GM21515 (cell line): Measurements from ENCODE around the gene HK2.
"Not testable (repeated sequence)": the region's sequence is repeated elsewhere in the genome, so short reads cannot be mapped to it uniquely, and the experiment has no call there.

Source experiments
- ATAC-seq: cut with Tn5 transposase; IDR thresholded peaks from one replicate; pipeline ENCODE4 v1.9.1; 2021; ENCODE audit not compliant: unreplicated experiment

The HK2 gene

DNA sequence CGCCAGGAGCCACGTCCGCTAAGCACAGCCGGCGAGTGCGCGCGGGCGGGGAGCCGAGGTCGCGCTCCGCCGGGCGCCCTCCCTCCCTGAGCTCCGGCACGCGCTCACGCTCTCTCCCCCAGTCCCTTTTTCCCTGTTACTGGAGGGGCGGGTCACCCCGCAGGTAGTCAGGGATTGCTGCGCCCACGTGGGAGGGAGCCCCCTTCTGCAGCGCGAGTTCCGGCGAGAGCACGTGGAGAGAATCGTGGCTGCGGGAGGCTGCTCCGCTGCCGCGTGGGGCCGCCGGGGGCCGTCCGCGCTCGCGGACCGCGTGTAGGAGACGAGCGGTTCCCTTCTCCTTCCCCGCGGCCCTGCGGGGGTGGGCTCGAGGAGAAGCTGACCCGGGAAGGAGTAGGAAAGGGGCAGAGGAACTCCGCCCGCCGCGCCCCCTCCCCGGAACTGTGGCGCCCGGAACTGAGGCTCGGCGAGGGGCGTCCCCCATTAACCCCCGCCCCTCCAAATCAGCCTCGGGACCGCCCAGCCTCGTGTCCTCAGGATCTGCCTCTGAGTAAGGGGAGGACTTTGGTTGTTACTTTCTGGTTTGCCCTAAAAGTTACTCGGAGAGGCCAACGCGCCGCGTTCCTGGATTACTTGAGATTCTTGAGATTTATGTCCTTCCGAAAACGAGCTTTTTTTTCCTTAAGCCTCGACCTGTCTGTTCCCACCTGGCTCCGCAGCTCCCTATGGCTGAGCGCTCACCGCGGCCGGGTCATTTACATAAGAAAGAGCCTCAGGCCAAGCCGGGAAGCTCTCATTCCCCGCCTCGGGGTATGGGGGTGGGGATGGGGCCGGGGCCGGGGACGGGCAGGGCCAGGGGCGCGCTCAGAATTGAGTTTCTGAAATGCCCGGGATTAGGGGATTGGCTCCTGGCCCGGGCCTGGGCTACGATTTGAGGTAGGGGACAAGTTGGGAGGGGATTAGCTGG is 1.1 kb downstream of the HK2 start:
- ATAC-seq: peak; percentile 49

DNA sequence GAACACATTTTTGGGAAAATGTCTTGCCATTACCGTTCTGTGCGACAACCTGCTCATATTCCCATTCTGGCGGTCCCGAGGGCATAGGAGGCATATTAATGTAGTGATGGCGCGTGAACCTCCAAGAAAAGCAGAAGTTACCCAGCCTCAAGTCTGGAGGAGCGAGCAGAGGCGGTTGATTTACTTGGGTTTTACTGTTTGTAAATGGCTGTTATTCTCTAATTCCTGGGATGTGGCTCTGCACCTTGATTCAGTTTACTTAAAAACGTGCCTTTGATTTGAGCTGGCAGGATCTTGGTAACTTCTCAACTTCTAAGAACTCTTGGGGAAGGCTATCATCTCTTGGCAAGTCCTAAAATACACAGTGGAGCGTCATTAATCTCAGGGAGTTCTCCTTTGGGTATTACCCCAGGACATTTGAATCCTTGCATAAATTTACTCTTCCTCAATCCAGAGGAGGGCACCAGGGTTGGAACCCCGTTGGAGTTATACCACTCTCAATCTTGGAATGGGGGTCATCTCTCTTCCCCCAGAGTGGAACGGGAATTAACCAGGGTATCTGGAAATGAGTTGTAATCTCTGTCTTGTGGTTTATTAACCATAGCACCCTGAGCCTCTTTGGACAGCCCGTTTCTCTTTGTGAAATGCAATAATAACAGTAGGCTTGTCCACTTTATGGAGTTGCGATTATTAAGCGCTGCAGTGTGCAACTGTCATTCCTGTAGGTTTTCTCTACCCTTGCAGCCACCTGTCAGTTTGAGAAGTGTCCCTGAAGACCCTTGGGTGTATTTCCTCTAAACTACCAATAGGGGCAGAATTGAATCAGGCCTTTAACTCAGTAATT is 2.1 kb downstream of the HK2 start:
- ATAC-seq: peak; percentile 26

DNA sequence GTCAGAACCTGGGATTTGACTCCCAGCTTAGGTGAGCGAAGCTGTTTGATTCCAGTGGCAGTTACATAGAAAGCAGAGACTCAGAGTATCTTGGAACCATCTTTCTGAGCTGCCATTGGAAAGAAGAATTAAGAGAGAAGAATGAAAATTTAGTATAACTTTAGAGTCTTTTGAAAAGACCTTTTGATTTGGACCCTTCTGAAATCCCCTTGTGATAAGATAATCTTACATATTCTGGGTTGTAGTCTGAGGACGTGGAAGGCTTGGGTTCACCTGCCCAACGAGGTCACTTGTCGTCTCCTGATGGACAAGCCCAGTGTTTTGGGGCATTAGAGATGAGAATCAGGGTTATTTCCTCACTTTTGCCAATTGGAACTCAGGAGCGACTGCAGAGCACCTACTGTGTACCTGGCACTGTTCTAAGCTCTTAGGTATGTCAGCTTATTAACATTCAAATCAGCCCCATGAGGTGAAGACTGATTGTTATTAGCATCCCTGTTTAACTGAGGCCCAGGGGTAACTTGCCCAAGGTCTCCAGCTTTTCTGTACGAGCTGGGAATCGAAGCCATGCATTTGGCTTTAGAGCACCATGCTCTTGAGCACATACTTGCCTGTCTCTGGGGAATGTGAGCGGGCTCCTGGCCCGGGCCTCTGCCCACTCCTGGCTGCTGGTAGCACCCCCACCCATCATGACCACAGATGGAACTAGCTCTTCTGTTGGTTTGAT is 2.9 kb downstream of the HK2 start:
- ATAC-seq: no peak

DNA sequence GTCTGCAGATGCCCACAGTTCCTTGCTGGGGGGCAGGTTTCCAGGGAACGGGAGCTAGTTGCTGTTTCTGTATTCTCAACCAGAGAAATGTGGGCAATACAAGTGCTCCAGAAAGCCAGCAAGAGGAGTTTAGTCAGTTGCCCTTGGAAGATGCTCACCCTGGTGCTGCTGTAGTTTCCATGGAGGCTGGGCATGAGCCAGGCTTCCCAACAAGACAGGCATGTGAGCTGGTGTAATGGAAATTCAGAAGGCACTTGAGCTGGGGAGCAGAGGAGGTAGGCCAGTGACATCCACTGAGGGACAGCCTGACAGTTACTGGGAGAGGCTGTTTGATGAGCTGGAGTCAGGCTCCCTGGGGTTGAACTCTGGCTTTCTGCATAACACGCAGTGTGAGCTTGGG is 7.7 kb downstream of the HK2 start:
- ATAC-seq: no peak

DNA sequence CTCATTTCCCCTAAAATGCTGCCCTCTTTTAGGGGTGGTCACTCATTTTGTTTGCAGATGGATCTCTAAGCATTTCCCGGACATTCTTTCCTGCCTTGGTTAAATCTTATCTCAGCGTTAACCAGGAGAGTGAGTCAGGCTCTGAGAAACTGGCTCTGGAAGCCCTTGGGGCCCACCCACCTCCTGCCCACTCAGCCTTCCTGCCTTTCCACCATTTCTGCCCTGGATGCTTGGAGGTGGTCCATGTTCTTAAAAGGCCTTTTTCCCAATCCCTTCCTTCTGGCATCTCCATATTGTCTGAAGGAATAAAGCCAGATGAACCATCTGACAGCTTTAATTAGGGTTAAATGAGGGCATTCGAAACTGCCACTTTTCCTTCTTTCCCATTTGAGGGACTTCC is 9.5 kb downstream of the HK2 start:
- no peak for ATAC-seq

DNA sequence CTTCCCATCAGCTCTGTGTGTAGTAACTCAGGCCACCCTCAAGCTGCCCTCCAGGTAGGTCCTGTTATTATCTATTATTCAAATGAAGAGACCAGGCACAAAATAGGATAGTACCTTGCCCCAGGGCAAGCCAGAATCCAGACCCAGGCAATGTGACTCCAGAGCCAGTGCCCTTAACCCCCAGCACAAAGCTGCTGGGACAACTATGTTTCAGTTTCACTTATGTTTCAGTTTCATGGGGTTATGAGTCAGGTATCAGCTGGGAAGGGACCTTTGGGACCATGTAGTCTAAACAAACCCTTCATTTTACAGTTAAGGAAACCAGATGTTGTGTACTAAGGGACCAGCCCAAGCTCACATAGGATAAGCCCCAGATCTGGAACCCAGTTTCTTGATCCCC is 10.0 kb downstream of the HK2 start:
- ATAC-seq: peak; percentile 76

DNA sequence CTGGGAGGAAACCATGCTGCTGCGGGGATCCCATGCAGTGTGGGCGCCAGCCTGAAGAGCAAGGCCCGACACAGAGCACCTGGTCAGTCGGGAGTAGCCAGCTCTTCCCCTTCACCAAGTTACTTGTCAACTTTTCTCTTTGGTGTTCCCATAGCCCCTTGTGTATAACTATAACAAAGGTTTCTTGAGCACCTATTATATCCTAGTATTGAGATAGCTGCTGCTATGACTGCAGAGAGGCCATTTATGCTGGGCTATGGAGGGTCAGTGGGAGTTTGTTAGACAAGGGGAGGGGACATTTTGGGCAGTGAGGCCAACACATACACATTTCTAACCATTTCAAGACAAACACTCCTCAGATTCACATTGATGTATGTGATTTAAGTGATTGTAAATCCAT is 10.8 kb downstream of the HK2 start:
- no peak for ATAC-seq

DNA sequence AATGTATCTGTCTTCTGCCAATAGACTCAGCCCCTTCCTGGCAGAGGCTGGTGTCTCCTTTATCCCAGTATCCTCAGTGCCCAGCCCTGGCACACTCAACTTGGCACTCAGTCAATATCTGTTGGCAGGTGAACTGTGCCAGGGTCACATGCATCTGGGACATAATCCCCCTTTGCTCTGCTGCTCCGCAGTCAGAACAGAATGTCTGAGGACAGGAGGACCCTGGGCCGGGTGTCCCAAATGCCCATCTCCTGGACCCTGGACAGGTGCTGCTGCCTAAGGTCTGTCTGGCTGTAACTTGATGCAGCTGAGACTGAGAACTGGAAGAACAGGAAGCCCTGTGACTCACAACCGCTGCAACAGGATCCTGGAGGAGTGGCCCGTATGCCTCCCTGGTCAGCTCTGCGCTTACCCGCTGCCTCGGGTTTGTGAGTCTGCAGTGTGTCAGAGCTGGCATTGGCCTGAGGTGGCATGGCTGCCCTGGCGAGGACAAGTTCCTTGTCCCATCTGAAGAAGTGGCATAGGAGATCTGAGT is 11.4 kb downstream of the HK2 start:
- no peak for ATAC-seq

DNA sequence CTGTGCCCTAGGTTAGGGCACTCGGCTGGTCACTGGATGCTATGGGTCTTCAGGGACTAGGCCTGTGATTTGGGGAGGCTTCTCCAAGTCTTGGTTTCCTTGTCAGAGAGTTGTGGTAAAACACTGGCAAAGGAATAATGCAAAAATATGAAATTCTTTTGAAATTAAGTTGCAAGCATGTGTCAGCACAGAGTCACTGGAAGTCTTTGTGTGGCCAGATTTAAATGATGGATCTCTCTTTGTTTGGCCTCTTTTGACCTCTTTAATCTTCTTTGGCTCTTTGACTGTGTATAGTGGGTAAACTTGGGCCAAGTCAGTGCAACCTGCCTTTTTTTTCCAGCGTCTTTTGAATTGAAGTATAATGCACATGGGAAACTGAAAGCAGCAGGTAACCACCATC is 12.1 kb downstream of the HK2 start:
- no peak for ATAC-seq

DNA sequence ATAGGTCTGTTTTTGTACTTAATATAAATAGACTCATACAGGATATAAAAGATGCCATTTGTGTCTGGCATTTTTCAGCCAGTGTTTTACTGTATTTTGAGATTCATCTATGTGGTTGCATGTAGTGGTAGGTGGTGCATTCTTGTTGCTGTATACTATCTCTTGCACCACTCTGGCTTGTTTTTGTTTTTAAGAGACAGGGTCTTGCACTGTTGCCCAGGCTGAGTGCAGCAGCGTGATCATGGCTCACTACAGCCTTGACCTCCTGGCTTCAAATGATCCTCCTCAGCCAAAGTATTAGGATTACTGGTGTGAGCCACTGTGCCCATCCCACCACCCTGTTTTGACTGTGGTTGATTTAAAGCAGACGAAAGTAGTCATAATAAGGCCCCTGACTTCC is 12.6 kb downstream of the HK2 start:
- no peak for ATAC-seq

DNA sequence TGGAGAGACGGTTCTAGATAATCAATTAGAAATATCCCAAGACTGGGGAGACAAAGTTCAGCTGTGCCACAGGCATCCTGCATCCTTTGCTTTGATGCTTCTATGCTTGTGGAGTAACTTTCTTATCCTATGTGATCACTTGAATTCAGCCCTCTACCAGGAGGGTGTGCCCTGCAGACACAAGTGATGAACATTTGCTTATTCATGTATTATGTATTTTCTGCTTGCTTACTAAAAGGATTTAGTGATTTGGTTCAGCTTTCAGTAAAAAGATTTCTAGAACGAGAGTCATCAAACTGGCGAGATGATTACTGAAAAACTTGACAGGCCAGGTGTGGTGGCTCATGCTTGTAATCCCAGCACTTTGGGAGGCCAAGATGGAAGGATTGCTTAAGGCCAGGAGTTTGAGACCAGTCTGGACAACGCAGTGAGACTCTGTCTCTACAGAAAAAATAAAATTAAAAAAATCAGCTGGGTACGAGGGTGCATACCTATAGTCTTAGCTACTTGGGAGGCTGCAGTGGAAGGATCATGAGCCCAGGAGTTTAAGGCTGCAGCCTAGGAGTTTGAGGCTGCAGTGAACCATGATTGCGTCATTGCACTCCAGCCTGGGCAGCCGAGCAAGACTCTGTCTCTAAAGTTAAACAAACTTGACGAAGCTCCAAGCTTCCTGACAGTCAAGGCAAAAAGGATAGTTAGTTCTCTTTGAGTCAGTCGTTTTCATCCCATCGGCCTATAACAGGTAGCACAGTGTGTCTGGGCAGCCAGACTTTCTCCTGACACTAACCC is 13.3 kb downstream of the HK2 start:
- no peak for ATAC-seq

DNA sequence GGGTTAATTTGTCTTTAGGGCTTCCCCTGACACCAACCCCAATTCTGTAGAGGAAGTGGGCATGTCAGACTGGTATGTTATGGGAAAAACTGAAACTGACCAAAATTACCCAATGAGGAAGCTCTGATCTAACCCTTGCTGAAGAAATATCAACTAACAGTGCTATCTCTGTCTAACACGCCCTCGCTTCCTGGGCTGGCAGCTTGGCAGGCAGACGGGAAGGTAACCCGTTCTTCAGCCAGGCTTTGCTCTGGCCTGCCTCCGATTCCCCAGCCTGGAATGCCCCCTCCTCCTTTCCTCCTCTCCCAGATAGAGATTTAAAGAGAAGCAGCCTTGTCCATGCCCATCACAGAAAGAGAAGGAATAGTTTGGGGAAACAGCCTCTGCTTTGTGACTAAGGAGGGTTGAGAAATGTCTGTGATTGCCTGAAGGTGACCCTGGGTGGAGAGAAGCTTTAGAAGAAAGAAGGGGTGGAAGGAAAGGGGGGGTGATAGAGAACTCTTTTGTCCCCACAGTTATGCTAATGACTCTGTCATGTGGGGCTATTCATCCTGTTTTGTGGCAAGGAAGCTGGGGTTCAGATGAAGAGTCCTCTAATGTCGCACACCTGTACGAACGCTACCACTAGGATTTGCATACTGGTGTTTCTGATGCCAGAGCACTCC is 15.4 kb downstream of the HK2 start:
- peak; percentile 92 for ATAC-seq

DNA sequence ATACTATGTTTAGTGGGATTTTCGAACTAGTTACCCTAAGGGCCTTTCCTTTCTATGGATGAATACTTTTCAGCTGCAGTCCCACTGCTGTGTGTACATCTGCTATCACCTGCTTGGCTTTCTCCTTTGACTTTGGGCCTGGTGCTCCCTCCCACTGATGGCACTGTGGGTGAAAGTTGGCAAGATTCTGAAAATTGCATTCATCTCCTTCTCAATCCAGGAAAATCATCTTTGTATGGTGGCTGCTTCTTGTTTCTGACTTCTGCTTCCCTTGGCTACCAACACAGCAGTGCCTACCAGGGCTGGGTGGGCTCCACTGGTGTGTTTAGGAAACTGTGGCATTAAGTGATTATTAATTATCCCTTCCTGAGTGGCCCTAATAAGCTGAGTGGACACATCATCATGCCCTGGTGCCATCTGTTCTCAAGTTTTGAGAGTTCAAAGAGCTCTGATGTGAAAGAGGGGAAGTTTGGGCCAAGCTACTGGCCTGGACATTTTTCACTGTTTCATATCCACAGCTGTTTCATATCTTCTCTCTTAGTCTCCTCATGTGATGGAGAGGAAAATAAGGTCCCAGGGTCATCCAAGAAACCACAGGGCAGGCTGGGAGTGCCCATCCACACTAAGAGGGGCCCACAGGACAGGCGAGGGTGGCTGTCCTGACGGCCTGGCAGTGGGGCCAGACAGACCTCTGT is 16.7 kb downstream of the HK2 start:
- no peak for ATAC-seq

DNA sequence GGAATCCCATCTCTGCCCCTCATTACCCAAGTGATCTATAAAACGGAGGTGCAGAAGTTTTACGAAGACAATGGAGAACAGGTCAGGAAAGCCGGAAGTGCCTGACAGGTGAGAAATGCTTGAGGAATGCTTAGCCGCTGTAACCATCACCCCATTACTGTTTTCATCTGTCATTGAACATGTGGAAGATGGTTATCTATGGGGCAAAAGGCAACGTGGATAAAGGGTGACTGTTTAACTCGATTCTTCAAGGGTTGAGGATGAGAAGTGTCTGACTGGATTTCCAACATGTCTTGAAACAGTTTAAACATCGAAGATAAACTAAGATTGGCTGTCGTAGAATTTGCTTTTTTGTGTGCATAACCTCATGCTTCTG is 17.3 kb downstream of the HK2 start:
- no peak for ATAC-seq

DNA sequence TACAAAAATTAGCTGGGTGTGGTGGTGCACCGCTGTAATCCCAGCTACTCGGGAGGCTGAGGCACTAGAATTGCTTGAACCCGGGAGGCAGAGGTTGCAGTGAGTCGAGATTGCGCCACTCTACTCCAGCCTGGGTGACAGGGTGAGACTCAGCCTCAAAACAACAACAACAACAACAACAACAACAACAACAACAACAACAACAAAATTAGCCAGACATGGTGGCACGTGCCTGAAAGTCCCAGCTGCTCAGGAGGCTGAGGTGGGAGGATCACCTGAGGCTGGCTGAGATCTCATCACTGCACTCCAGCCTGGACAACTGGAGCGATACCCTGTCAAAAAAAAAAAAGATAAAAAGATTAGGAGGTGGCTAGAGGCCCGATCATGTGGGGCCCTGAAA is 19.4 kb downstream of the HK2 start:
- ATAC-seq: not testable (repeated sequence)

DNA sequence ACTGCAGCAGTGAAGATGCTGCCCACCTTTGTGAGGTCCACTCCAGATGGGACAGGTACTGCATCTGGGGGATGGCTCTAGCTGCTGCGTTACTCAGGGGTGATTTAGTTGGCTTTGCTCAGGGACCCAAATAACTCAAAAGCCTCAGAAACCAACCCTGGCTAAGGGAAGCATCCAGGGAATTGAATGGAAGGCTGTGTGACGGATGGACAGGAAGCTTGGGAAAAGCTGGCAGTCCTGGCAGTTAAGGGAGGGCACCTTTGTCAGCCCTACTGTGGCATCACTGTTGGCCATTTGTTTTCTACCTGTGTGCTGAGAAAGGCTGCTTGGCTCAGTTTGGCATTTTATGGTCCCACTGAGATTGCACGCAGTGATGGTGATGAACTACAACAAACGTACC is 20.5 kb downstream of the HK2 start:
- no peak for ATAC-seq

DNA sequence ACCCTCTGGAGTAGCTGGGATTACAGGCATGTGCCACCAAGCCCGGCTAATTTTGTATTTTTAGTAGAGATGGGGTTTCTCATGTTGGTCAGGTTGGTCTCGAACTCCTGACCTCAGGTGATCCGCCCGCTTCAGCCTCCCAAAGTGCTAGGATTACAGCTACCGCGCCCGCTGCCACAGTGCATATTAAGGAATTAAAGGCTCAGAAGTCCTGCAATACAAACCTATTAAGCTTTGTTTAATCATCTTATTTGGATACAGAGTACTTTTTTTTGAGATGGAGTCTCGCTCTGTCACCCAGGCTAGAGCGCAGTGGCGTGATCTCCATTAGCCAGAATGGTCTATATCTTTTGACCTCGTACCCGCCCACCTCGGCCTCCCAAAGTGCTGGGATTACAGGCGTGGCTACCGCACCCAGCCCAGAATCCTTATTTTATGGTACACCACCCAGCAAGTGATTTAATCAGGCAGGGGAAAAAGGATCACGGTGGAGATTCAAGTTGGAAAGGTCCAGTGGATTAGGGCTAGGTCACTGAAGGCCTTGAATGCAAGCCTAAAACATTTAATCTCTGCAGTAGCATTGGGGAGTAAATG is 21.3 kb downstream of the HK2 start:
- ATAC-seq: not testable (repeated sequence)

DNA sequence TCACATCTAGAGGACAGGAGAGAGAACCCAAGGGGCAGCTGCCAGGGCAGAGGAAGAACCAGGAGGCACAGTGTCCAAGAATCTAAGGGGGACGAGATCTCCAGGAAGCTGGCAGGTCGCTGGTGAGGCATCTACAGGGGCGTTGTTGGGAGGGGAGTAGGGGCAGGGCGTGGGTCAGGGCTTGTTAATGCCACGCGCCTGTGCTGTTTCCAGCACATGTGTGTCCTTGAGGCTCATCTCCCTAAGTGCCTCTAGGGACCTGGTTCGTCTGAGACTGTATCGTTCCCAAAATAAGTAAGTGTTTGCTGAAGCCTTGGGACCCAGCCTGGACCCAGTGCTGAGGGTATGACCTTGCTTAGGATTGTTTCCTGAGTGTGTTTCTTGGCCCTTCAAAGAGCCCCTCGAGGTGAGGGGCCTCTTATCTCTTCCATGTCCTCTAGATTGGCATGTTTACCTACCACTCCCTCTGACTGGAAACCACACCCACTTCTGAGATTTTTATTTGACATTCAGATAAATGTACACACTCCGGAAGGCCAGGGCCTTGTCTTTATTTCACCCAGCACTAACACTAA is 22.2 kb downstream of the HK2 start:
- no peak for ATAC-seq

DNA sequence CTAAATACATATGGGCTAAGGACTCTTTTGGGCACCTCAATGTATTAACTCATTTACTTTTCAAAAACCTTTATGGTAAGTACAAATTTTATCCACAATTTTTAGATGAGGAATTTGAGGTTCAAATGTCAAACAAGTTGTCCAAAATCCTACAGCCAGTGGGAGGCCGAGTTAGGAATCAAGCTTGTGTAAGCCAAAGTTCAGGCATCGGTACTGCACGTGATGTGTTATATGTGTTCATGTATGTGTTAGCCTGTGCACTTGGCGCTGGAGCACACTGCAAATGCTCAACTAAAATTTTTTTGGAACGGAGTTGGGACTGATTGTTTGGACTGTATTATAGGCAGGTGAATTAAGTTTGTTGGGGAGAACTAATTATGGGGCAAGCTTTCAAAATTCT is 22.7 kb downstream of the HK2 start:
- no peak for ATAC-seq
